Measurements from ENCODE around the gene RAPGEF5.

Gene RAPGEF5

GRCh38 chr7:22296916-22297315 is 60.0 kb downstream of the RAPGEF5 start:
- no peak for DNase-seq

GRCh38 chr7:22296265-22296566 is 60.7 kb downstream of the RAPGEF5 start:
- DNase-seq: no peak

- DNase-seq: no peak
Measured at GRCh38 chr7:22295402-22296264, 61.3 kb downstream of the RAPGEF5 start.

GRCh38 chr7:22292531-22292930 is 64.4 kb downstream of the RAPGEF5 start:
- peak; percentile 17 for DNase-seq

- no peak for DNase-seq
Measured at GRCh38 chr7:22291977-22292376, 65.0 kb downstream of the RAPGEF5 start.

GRCh38 chr7:22288202-22288601 is 68.8 kb downstream of the RAPGEF5 start:
- DNase-seq: no peak

GRCh38 chr7:22287412-22287811 is 69.5 kb downstream of the RAPGEF5 start:
- no peak for DNase-seq

- DNase-seq: no peak
Measured at GRCh38 chr7:22286436-22286835, 70.5 kb downstream of the RAPGEF5 start.

- no peak for DNase-seq
Measured at GRCh38 chr7:22281481-22281880, 75.5 kb downstream of the RAPGEF5 start.

- DNase-seq: no peak
Measured at GRCh38 chr7:22280031-22280430, 76.9 kb downstream of the RAPGEF5 start.

GRCh38 chr7:22278660-22279059 is 78.3 kb downstream of the RAPGEF5 start:
- no peak for DNase-seq

GRCh38 chr7:22277375-22277774 is 79.6 kb downstream of the RAPGEF5 start:
- no peak for DNase-seq

GRCh38 chr7:22275661-22276060 is 81.3 kb downstream of the RAPGEF5 start:
- no peak for DNase-seq

- DNase-seq: no peak
Measured at GRCh38 chr7:22271311-22271710, 85.6 kb downstream of the RAPGEF5 start.

GRCh38 chr7:22270371-22270770 is 86.6 kb downstream of the RAPGEF5 start:
- no peak for DNase-seq

GRCh38 chr7:22269963-22270362 is 87.0 kb downstream of the RAPGEF5 start:
- no peak for DNase-seq

GRCh38 chr7:22268884-22269421 is 88.0 kb downstream of the RAPGEF5 start:
- no peak for DNase-seq

GRCh38 chr7:22267930-22268615 is 88.9 kb downstream of the RAPGEF5 start:
- DNase-seq: no peak

GRCh38 chr7:22262538-22262937 is 94.4 kb downstream of the RAPGEF5 start:
- no peak for DNase-seq

GRCh38 chr7:22256541-22257096 is 100.3 kb downstream of the RAPGEF5 start:
- DNase-seq: no peak

- DNase-seq: no peak
Measured at GRCh38 chr7:22255834-22256233, 101.1 kb downstream of the RAPGEF5 start.

- peak; percentile 20 for DNase-seq
Measured at GRCh38 chr7:22255342-22255741, 101.6 kb downstream of the RAPGEF5 start.

GRCh38 chr7:22252936-22253536 is 103.9 kb downstream of the RAPGEF5 start:
- no peak for DNase-seq
